ENCODE results near the gene KLRK1.
"Not testable (repeated sequence)": the region's sequence is repeated elsewhere in the genome, so short reads cannot be mapped to it uniquely, and the experiment has no call there.

KLRK1 gene

GRCh38 chr12:10374624-10375018 lies 15.2 kb downstream of the KLRK1 start:
- Histone ChIP-seq H3K4me3 (ENCODE audit: insufficient read length, low read depth) (no peak overlapping the region), H3K9ac (ENCODE audit: insufficient read length, low read depth) (no peak overlapping the region), H3K27me3 (ENCODE audit: insufficient read depth, insufficient read length) (no peaks in the 10 kb centered on the region), H3K4me1 (ENCODE audit: insufficient read depth, insufficient read length) (peaks cover 3% of the 10 kb centered on the region), H3K36me3 (ENCODE audit: insufficient read depth, insufficient read length, low read length) (no peaks in the 10 kb centered on the region), H3K9me3 (ENCODE audit: insufficient read depth, low read length) (no peaks in the 10 kb centered on the region; the same call in 1 of the 2 replicates)
- no peak for DNase-seq (ENCODE audit: low read depth, low spot score)
- TF ChIP-seq ZNF274 (IDR thresholded peaks at IDR 0.05; ENCODE audit: low read depth, low read length): no peak
- TF ChIP-seq SUZ12 (IDR thresholded peaks at IDR 0.05; ENCODE audit: extremely low read depth, insufficient read depth, insufficient read length): no peak
- TF ChIP-seq YY1 (IDR thresholded peaks at IDR 0.05; ENCODE audit: insufficient read depth, insufficient read length): no peak

DNA sequence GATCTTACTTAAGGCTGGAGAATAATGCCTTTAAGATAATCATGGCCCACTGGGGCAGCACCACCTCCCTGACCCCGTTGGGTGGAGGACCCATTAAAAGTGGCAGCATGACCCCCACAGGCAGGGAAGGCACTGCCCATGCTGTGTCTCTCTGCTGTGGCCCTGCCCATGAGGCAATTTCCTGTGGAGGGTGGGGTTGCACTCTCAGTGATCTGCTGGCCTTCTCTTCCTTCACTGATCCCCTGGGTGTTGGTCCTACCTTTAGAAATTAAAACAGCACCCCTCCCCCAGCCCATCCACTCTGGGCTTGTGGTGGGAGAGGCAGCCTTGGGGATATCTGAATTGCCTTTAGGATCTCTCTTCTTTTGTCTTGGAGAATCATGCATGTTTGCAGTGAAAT lies 17.3 kb downstream of the KLRK1 start:
- Histone ChIP-seq H3K27me3 (ENCODE audit: insufficient read depth, insufficient read length) (no peaks in the 10 kb centered on the region), H3K36me3 (ENCODE audit: insufficient read depth, insufficient read length, low read length) (no peaks in the 10 kb centered on the region), H3K4me1 (ENCODE audit: insufficient read depth, insufficient read length) (peaks cover 3% of the 10 kb centered on the region), H3K9ac (ENCODE audit: insufficient read length, low read depth) (no peak overlapping the region), H3K4me3 (ENCODE audit: insufficient read length, low read depth) (no peak overlapping the region), H3K9me3 (ENCODE audit: insufficient read depth, low read length) (peaks cover 5% of the 10 kb centered on the region; the same call in 1 of the 2 replicates)
- no peak for DNase-seq (ENCODE audit: low read depth, low spot score)
- TF ChIP-seq ZNF274 (IDR thresholded peaks at IDR 0.05; ENCODE audit: low read depth, low read length) (no peak), YY1 (IDR thresholded peaks at IDR 0.05; ENCODE audit: insufficient read depth, insufficient read length) (no peak), SUZ12 (IDR thresholded peaks at IDR 0.05; ENCODE audit: extremely low read depth, insufficient read depth, insufficient read length) (no peak)

DNA sequence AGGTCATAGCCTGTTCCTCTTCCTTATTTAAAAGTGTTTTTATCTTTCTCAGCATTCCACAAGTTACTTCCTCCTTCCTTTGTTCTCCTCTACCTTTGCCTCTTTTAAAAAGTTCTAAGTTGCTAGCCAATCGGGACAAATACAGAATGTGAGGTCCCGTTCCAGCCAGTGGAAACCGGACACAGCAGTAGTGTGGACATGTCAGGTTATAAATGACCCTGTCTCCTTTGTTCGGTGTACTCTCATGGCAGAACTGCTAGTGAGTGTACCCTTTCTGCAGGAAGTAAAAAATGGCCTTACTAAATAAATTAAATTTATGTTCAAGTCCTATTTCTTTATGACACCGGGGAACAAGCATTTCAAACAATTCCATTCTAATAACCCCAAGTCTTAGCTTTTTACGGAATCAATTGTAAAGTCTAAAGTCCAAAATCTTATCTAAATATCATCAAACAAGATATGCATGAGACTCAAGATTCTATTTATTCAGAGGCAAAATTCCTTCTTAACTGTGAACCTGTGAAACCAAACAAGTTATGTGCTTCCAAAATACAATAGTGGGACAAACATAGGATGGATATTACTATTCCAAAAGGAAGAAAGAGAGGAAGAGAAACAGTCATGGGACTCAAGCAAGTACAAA lies 17.8 kb downstream of the KLRK1 start:
- DNase-seq (ENCODE audit: low read depth, low spot score); H3K4me3 ChIP-seq (ENCODE audit: insufficient read length, low read depth); H3K36me3 ChIP-seq (ENCODE audit: insufficient read depth, insufficient read length, low read length); H3K9ac ChIP-seq (ENCODE audit: insufficient read length, low read depth); H3K27me3 ChIP-seq (ENCODE audit: insufficient read depth, insufficient read length); H3K4me1 ChIP-seq (ENCODE audit: insufficient read depth, insufficient read length): not testable (repeated sequence)
- H3K9me3 ChIP-seq (ENCODE audit: insufficient read depth, low read length): peaks cover 10% of the 10 kb centered on the region; the same call in 1 of the 2 replicates

DNA sequence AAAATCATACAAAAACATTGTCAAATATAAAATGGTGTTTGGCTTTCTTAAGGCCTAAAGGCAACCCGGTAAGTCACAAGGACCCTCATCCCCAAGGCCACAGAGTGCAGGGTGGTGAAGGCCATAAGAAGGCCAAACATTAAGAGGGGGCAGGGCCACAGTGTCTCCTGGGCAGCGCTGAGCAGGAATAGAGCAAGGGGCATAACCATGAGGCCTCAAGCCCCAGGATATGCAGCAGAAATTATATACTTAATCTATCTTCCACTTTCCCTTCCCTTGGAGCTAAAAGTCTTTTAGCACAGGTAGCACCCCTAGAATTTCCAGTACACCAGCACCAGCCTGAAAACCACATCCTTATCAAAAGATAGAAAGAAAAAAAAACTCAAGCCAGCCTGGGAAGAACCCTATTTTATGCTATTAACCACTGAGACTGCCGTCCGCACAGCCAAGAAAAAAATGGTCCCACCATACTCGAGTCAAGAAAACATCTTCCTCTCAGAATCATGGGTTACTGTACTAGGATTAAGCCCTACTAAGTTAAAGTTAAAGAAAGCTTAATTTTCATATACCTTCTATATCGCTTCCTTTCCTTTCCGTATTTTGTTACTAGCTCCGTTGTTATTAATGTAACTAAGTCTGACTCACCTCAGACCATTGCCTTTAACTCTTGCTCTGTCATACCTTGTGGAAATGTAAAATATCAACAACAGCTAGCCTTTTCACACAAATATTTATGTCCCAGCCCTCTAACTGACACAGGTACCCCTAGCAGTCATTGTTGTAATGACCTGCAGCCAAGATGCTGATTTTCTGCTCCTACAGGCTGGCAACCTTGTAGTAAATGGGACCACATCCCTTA lies 20.1 kb downstream of the KLRK1 start:
- TF ChIP-seq YY1 (IDR thresholded peaks at IDR 0.05; ENCODE audit: insufficient read depth, insufficient read length) (no peak), ZNF274 (IDR thresholded peaks at IDR 0.05; ENCODE audit: low read depth, low read length) (no peak), SUZ12 (IDR thresholded peaks at IDR 0.05; ENCODE audit: extremely low read depth, insufficient read depth, insufficient read length) (no peak)
- H3K9me3 ChIP-seq (ENCODE audit: insufficient read depth, low read length): peaks cover 13% of the 10 kb centered on the region; the same call in 1 of the 2 replicates
- no peak overlapping the region for H3K9ac ChIP-seq (ENCODE audit: insufficient read length, low read depth)
- no peaks in the 10 kb centered on the region for H3K36me3 ChIP-seq (ENCODE audit: insufficient read depth, insufficient read length, low read length)
- no peak for DNase-seq (ENCODE audit: low read depth, low spot score)
- peaks cover 9% of the 10 kb centered on the region for H3K4me1 ChIP-seq (ENCODE audit: insufficient read depth, insufficient read length)
- no peaks in the 10 kb centered on the region for H3K27me3 ChIP-seq (ENCODE audit: insufficient read depth, insufficient read length)
- H3K4me3 ChIP-seq (ENCODE audit: insufficient read length, low read depth): no peak overlapping the region

DNA sequence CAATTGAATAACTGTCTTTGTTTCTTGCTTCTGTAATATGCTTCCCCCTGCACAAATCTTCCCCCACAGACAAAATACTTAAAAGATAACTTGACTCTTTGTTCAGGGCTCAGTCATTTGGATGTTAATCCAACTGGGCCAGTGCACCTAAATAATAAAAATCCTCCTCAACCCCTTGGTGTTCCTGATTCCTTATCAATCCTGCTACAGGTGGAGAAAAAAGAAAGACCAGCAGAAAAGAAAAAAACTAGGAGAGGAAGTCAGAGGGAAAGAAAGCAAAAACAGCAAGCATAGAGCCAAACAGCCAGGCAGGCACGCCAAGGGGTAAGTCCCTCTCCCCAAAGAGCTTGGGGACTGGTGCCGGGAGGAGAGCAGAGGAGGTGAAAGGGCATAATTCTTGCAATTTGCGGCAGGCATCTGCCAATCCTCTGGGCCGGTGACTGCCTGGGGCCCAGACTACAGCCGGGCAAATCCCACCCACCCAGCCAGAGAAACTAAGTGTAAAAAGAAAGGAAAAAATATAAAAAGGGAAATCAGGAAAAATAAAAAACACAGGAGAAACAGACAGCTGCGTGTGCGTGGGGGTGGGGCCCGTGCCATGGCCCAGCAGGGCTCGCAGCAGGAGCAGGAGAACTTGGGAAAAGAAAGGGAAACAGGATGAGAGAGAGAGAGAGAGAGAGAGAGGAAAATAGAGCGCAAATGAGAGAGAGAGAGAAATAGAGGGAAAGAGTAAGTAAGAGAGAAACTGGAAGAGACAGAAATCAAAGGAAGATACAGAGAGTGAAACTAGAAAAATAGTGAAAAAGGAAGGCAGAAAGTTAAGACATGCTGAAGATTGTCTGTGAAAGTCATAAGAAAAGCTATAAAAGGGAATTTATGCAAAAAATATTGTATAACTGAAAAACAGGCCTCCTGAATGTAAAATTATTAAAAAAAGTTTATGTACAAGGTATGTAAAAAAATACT lies 21.4 kb downstream of the KLRK1 start:
- H3K36me3 ChIP-seq (ENCODE audit: insufficient read depth, insufficient read length, low read length): no peaks in the 10 kb centered on the region
- no peak overlapping the region for H3K4me3 ChIP-seq (ENCODE audit: insufficient read length, low read depth)
- no peak overlapping the region for H3K9ac ChIP-seq (ENCODE audit: insufficient read length, low read depth)
- no peak for DNase-seq (ENCODE audit: low read depth, low spot score)
- no peaks in the 10 kb centered on the region for H3K27me3 ChIP-seq (ENCODE audit: insufficient read depth, insufficient read length)
- TF ChIP-seq ZNF274 (IDR thresholded peaks at IDR 0.05; ENCODE audit: low read depth, low read length) (no peak), SUZ12 (IDR thresholded peaks at IDR 0.05; ENCODE audit: extremely low read depth, insufficient read depth, insufficient read length) (no peak), YY1 (IDR thresholded peaks at IDR 0.05; ENCODE audit: insufficient read depth, insufficient read length) (no peak)
- H3K4me1 ChIP-seq (ENCODE audit: insufficient read depth, insufficient read length): peaks cover 19% of the 10 kb centered on the region
- peaks cover 13% of the 10 kb centered on the region; the same call in 1 of the 2 replicates for H3K9me3 ChIP-seq (ENCODE audit: insufficient read depth, low read length)

DNA sequence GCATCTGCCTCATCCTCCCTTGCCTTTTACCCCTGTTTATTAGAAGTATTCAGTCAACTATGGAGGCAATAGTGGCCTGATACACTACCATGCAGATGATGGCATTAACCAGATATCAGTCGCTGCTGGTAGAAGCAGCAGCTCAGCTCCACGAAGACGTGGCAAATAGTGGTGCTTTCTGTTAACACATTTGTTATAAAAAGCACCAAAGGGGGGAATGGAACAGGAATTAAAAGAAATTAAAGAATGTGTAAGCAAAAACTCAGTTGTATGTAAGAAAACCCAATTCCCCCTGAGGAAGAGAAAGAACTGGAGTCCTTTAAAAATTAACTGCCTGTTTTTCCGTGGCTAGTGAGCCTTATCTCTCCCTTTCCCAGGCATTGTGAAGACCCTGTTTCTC lies 22.1 kb downstream of the KLRK1 start:
- H3K4me3 ChIP-seq (ENCODE audit: insufficient read length, low read depth); DNase-seq (ENCODE audit: low read depth, low spot score); H3K27me3 ChIP-seq (ENCODE audit: insufficient read depth, insufficient read length); H3K36me3 ChIP-seq (ENCODE audit: insufficient read depth, insufficient read length, low read length); H3K9ac ChIP-seq (ENCODE audit: insufficient read length, low read depth): not testable (repeated sequence)
- H3K9me3 ChIP-seq (ENCODE audit: insufficient read depth, low read length): peaks cover 13% of the 10 kb centered on the region; the same call in 1 of the 2 replicates
- peaks cover 18% of the 10 kb centered on the region for H3K4me1 ChIP-seq (ENCODE audit: insufficient read depth, insufficient read length)

- Histone ChIP-seq H3K4me1 (ENCODE audit: insufficient read depth, insufficient read length) (peaks cover 15% of the 10 kb centered on the region), H3K9me3 (ENCODE audit: insufficient read depth, low read length) (peaks cover 13% of the 10 kb centered on the region; the same call in 1 of the 2 replicates), H3K4me3 (ENCODE audit: insufficient read length, low read depth) (no peak overlapping the region), H3K36me3 (ENCODE audit: insufficient read depth, insufficient read length, low read length) (no peaks in the 10 kb centered on the region), H3K9ac (ENCODE audit: insufficient read length, low read depth) (no peak overlapping the region), H3K27me3 (ENCODE audit: insufficient read depth, insufficient read length) (no peaks in the 10 kb centered on the region)
- no peak for DNase-seq (ENCODE audit: low read depth, low spot score)
- TF ChIP-seq SUZ12 (IDR thresholded peaks at IDR 0.05; ENCODE audit: extremely low read depth, insufficient read depth, insufficient read length): no peak
- TF ChIP-seq ZNF274 (IDR thresholded peaks at IDR 0.05; ENCODE audit: low read depth, low read length): no peak
- no peak for TF ChIP-seq YY1 (IDR thresholded peaks at IDR 0.05; ENCODE audit: insufficient read depth, insufficient read length)
These were observed 23.0 kb downstream of the KLRK1 start for GRCh38 chr12:10366875-10367274.

Measured in NT2/D1 (cell line).